ENCODE results near the gene PODXL.

GRCh38 chr7:131495669-131496498 lies 60.5 kb downstream of the PODXL start:
- TF ChIP-seq, protein P1, sequence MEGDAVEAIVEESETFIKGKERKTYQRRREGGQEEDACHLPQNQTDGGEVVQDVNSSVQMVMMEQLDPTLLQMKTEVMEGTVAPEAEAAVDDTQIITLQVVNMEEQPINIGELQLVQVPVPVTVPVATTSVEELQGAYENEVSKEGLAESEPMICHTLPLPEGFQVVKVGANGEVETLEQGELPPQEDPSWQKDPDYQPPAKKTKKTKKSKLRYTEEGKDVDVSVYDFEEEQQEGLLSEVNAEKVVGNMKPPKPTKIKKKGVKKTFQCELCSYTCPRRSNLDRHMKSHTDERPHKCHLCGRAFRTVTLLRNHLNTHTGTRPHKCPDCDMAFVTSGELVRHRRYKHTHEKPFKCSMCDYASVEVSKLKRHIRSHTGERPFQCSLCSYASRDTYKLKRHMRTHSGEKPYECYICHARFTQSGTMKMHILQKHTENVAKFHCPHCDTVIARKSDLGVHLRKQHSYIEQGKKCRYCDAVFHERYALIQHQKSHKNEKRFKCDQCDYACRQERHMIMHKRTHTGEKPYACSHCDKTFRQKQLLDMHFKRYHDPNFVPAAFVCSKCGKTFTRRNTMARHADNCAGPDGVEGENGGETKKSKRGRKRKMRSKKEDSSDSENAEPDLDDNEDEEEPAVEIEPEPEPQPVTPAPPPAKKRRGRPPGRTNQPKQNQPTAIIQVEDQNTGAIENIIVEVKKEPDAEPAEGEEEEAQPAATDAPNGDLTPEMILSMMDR (IDR thresholded peaks at IDR 0.05), result no peak
- TF ChIP-seq POLR2A (IDR thresholded peaks at IDR 0.05), result no peak
